T-cell (primary cell): ENCODE measurements around the gene ITPKA. TPM values are rescaled to one million over a fixed set of nuclear protein-coding genes. Genes with fewer than 3 reads are reported as not detected.

ENCODE experiments used
- ATAC-seq, 4 experiments: fragments of 200-7000 bp in 3 of 4; fragments of 150-1000 bp in 1 of 4; cut with Tn5 transposase; replicated peaks in 1 of 4; 1 replicate in 3 of 4; 2 replicates in 1 of 4; pipeline ENCODE4 v1.10.0; 2021; ENCODE audit warnings: moderate library complexity in 3 of 4, mild to moderate bottlenecking in 2 of 4, moderate number of reproducible peaks in 1 of 4
- CTCF ChIA-PET, 2 donors: fragments of 300-600 bp; sonication (Branson Sonifier 250); formaldehyde crosslinking; loops; one replicate each; lab custom pipeline; 2022; ENCODE audit warnings: antibody characterized with exemption in 2 of 2; lab: Charles Lee
- POLR2A ChIA-PET, 2 donors: fragments of 300-600 bp; sonication (Branson Sonifier 250); formaldehyde crosslinking; loops; one replicate each; lab custom pipeline; 2022; ENCODE audit warnings: antibody characterized with exemption in 2 of 2; lab: Charles Lee
- DNase-seq, 35 experiments: peaks; one replicate each; pipeline versions ENCODE4 v3.0.0 to v3.0.0-alpha.2; 2013 to 2023
- H3K27ac ChIP-seq: one replicate; pipeline ENCODE4 v1.5.1; 2013; ENCODE audit warnings: low read length
- H3K27me3 ChIP-seq, 2 experiments: replicated peaks in 1 of 2; 1 replicate in 1 of 2; 2 replicates in 1 of 2; pipeline versions ENCODE4 v1.6.1 to v1.7.0; 2013; ENCODE audit warnings: low read length in 1 of 2, mixed read lengths in 1 of 2; ENCODE audit not compliant: control insufficient read depth in 2 of 2, insufficient read depth in 2 of 2; ENCODE audit errors: extremely low read depth in 1 of 2
- H3K36me3 ChIP-seq, 2 donors: 1 replicate in 1 of 2; 2 replicates in 1 of 2; pipeline versions ENCODE4 v1.6.1 to v1.7.0; 2013; ENCODE audit warnings: low read length in 1 of 2; ENCODE audit not compliant: control insufficient read depth in 2 of 2, insufficient read depth in 1 of 2; ENCODE audit errors: extremely low read depth in 1 of 2
- H3K4me1 ChIP-seq, 2 experiments: 1 replicate in 1 of 2; 2 replicates in 1 of 2; pipeline versions ENCODE4 v1.6.1 to v1.7.0; 2013; ENCODE audit warnings: low read length in 2 of 2, mixed read lengths in 1 of 2; ENCODE audit not compliant: insufficient read depth in 2 of 2, control insufficient read depth in 1 of 2; ENCODE audit errors: extremely low read depth in 1 of 2
- H3K4me3 ChIP-seq, 2 donors: 1 replicate in 1 of 2; 2 replicates in 1 of 2; pipeline versions ENCODE4 v1.5.1 to v1.7.0; 2013; ENCODE audit warnings: mild to moderate bottlenecking in 2 of 2, low read length in 1 of 2, moderate library complexity in 1 of 2; ENCODE audit not compliant: control insufficient read depth in 1 of 2; ENCODE audit errors: extremely low read depth in 1 of 2
- H3K9me3 ChIP-seq: 2 replicates; pipeline ENCODE4 v1.7.0; 2013
- H3K27ac Mint-ChIP-seq, 2 donors: one replicate each; pipeline ENCODE4 v1.8.0; 2020 to 2021; ENCODE audit warnings: mild to moderate bottlenecking in 2 of 2, mixed read lengths in 2 of 2
- H3K27me3 Mint-ChIP-seq, 2 donors: one replicate each; pipeline ENCODE4 v1.8.0; 2021 to 2022; ENCODE audit warnings: mixed read lengths in 2 of 2
- H3K36me3 Mint-ChIP-seq: one replicate; pipeline ENCODE4 v1.8.0; 2021; ENCODE audit warnings: mixed read lengths
- H3K4me1 Mint-ChIP-seq, 3 donors: one replicate each; pipeline ENCODE4 v1.8.0; 2020 to 2022; ENCODE audit warnings: mixed read lengths in 3 of 3, mild to moderate bottlenecking in 1 of 3
- H3K4me3 Mint-ChIP-seq, 3 donors: one replicate each; pipeline ENCODE4 v1.8.0; 2020 to 2022; ENCODE audit warnings: mild to moderate bottlenecking in 3 of 3, mixed read lengths in 3 of 3, moderate library complexity in 3 of 3
- H3K9me3 Mint-ChIP-seq, 3 donors: one replicate each; pipeline ENCODE4 v1.8.0; 2020 to 2022; ENCODE audit warnings: mixed read lengths in 3 of 3
- WGBS: methylation state at CpG from one replicate; pipeline ENCODE4 v1.1.5; 2013; ENCODE audit warnings: missing lambda C conversion rate; ENCODE audit not compliant: insufficient coverage; 5-methylcytosine and 5-hydroxymethylcytosine counted together
- total RNA-seq, 35 experiments: library from RNA in 6 of 35; stranded (reverse) in 6 of 35; fragments of 120-200 nt in 1 of 35; gene quantifications; one replicate each; pipeline versions ENCODE4 v1.2.1 to v1.2.4 and lab custom pipeline; 2013 to 2026

Gene ITPKA
- total RNA-seq, 5 donors from 2014 or later (not counting 1 experiment from before 2014, with no cell fraction given) = 0.38 TPM; not detected in 4

GRCh38 chr15:41511331-41511898 lies 17.7 kb downstream of the ITPKA start:
- H3K4me3 ChIP-seq = peak overlapping the region; percentile 51 to 75
- WGBS = 15% methylated on average over 49 of the region's 56 CpGs
- CTCF ChIA-PET = no interaction called here
- Mint-ChIP-seq H3K27ac (no peak overlapping the region), H3K4me1 (peaks cover 24 to 34% (median 24%) of the 10 kb centered on the region in 3 donors), H3K4me3 (peak overlapping the region in 1 of 3 donors; percentile 80), H3K9me3 (no peaks in the 10 kb centered on the region), H3K27me3 (peaks cover 14 to 26% of the 10 kb centered on the region in 2 donors), H3K36me3 (no peaks in the 10 kb centered on the region)
- H3K4me1 ChIP-seq = peaks cover 11 to 34% of the 10 kb centered on the region in 2 experiments
- no peak overlapping the region for H3K27ac ChIP-seq
- DNase-seq (no peak), ATAC-seq (peak in 1 of 4 experiments; percentile 9)
- H3K9me3 ChIP-seq = no peaks in the 10 kb centered on the region
- POLR2A ChIA-PET = no interaction called here
- H3K36me3 ChIP-seq = no peaks in the 10 kb centered on the region
- H3K27me3 ChIP-seq = peaks cover 5 to 44% of the 10 kb centered on the region in 2 experiments

DNA sequence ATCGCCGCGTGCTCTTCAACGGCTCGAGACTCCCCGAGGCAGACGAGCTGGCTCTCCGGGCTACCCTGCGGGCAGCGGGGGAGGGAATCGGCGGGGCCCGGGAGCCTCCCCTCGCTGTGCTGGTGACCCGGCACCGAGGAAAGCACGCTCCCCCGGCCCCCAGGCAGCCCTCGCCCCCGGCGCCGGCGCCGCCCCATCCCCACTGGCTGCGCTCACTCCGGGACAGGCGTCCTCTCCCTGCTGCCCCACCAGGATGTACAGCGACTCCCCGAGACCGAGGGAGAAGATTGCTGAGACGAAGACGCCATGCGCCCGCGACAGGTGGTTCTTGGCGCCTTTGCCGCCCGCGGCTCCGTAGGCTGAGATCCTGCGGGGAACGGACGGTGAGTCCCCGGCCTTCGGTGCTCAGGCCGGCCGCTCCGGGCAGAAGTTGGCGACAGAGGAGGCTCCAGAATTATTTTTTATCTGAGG lies 18.3 kb downstream of the ITPKA start:
- CTCF ChIA-PET = no interaction called here
- Mint-ChIP-seq H3K9me3 (no peaks in the 10 kb centered on the region), H3K4me3 (peak overlapping the region; percentile 72 to 80 (median 76)), H3K27ac (peak overlapping the region in 1 of 2 donors; percentile 31), H3K27me3 (peaks cover 14 to 26% of the 10 kb centered on the region in 2 donors), H3K36me3 (peaks cover 2% of the 10 kb centered on the region), H3K4me1 (peaks cover 24 to 34% (median 24%) of the 10 kb centered on the region in 3 donors)
- DNase-seq = peak in 7 of 35 experiments; percentile 17 to 40 (median 25)
- no peaks in the 10 kb centered on the region for H3K9me3 ChIP-seq
- no peaks in the 10 kb centered on the region for H3K36me3 ChIP-seq
- POLR2A ChIA-PET = no interaction called here
- no peak overlapping the region for H3K27ac ChIP-seq
- WGBS = 4% methylated on average over 44 of the region's 49 CpGs
- peak; percentile 43 to 58 (median 50) for ATAC-seq
- H3K4me3 ChIP-seq = peak overlapping the region; percentile 51 to 75
- H3K4me1 ChIP-seq = peaks cover 11 to 34% of the 10 kb centered on the region in 2 experiments
- peaks cover 5 to 44% of the 10 kb centered on the region in 2 experiments for H3K27me3 ChIP-seq

- Histone ChIP-seq H3K4me1 (peaks cover 11 to 34% of the 10 kb centered on the region in 2 experiments), H3K27ac (no peak overlapping the region), H3K4me3 (peak overlapping the region; percentile 51 to 75), H3K9me3 (no peaks in the 10 kb centered on the region), H3K36me3 (no peaks in the 10 kb centered on the region), H3K27me3 (peaks cover 5 to 44% of the 10 kb centered on the region in 2 experiments)
- 14% methylated on average over 33 of the region's 33 CpGs for WGBS
- Mint-ChIP-seq H3K27ac (peak overlapping the region in 1 of 2 donors; percentile 27), H3K36me3 (peaks cover 3% of the 10 kb centered on the region), H3K4me3 (peak overlapping the region; percentile 72 to 80 (median 76)), H3K4me1 (peaks cover 24 to 34% (median 24%) of the 10 kb centered on the region in 3 donors), H3K27me3 (peaks cover 14 to 26% of the 10 kb centered on the region in 2 donors), H3K9me3 (no peaks in the 10 kb centered on the region)
- ATAC-seq (peak in 1 of 4 experiments; percentile 10), DNase-seq (no peak)
- ChIA-PET POLR2A (no interaction called here), CTCF (no interaction called here)
Observed at GRCh38 chr15:41512512-41512939, 18.9 kb downstream of the ITPKA start.

GRCh38 chr15:41512940-41513505 lies 19.3 kb downstream of the ITPKA start:
- Histone ChIP-seq H3K27me3 (peaks cover 5 to 44% of the 10 kb centered on the region in 2 experiments), H3K4me3 (peak overlapping the region; percentile 51 to 75), H3K4me1 (peaks cover 11 to 34% of the 10 kb centered on the region in 2 experiments), H3K36me3 (no peaks in the 10 kb centered on the region), H3K27ac (peak overlapping the region; percentile 10), H3K9me3 (no peaks in the 10 kb centered on the region)
- DNase-seq (peak in 13 of 35 experiments; percentile 14 to 52 (median 27)), ATAC-seq (peak; percentile 39 to 55 (median 52))
- ChIA-PET POLR2A (interaction anchor here in 1 of 2 donors (0.6 kb wide), 1 partner anchor 691 kb away, joined by 3 read pairs; no protein-coding TSS in a partner anchor), CTCF (no interaction called here)
- Mint-ChIP-seq H3K4me1 (peaks cover 24 to 34% (median 24%) of the 10 kb centered on the region in 3 donors), H3K36me3 (peaks cover 3% of the 10 kb centered on the region), H3K27ac (peak overlapping the region in 1 of 2 donors; percentile 34), H3K4me3 (peak overlapping the region; percentile 72 to 80 (median 76)), H3K27me3 (peaks cover 14 to 26% of the 10 kb centered on the region in 2 donors), H3K9me3 (no peaks in the 10 kb centered on the region)
- WGBS = 3% methylated on average over 40 of the region's 40 CpGs

GRCh38 chr15:41513506-41514227 lies 20.0 kb downstream of the ITPKA start, which contains the start of gene LTK:
Gene LTK, minus strand, starts transcription at chr15:41513827. Its CDS starts 118 bp downstream, at chr15:41513709.
- peak within 1 kb of the TSS; percentile 38 for H3K27ac ChIP-seq
- H3K36me3 ChIP-seq = no peaks in the 10 kb centered on the region
- H3K9me3 ChIP-seq = no peaks in the 10 kb centered on the region
- Mint-ChIP-seq H3K9me3 (no peaks in the 10 kb centered on the region), H3K36me3 (peaks cover 3% of the 10 kb centered on the region), H3K27me3 (peaks cover 14 to 26% of the 10 kb centered on the region in 2 donors), H3K4me3 (peak within 1 kb of the TSS; percentile 72 to 80 (median 76)), H3K27ac (peak within 1 kb of the TSS; percentile 34 to 39), H3K4me1 (peaks cover 24 to 34% (median 24%) of the 10 kb centered on the region in 3 donors)
- peaks cover 5 to 42% of the 10 kb centered on the region in 2 experiments for H3K27me3 ChIP-seq
- H3K4me3 ChIP-seq = peak within 1 kb of the TSS; percentile 51 to 75
- peak in 3 of 35 experiments; percentile 8 to 31 (median 14) for DNase-seq
- WGBS = 20% methylated on average over 27 of the region's 33 CpGs
- POLR2A ChIA-PET = interaction anchor here in 1 of 2 donors (0.6 kb wide), 1 partner anchor 691 kb away, joined by 3 read pairs; no protein-coding TSS in a partner anchor
- peak in 3 of 4 experiments; percentile 26 to 33 (median 32) for ATAC-seq
- peaks cover 11 to 34% of the 10 kb centered on the region in 2 experiments for H3K4me1 ChIP-seq
- CTCF ChIA-PET = no interaction called here
